WTC11 (cell line): ENCODE data around the gene CA10. TPM values are rescaled to one million over a fixed set of nuclear protein-coding genes. Genes with fewer than 3 reads are reported as not detected.

ENCODE experiments used
- ATAC-seq: fragments of 200-7000 bp; cut with Tn5 transposase; 2 replicates; pipeline ENCODE4 v1.10.0; 2021; ENCODE audit warnings: mild to moderate bottlenecking, moderate library complexity
- CTCF ChIA-PET: fragments of 300-600 bp; sonication (Branson Sonifier 250); formaldehyde crosslinking; loops from one replicate; lab custom pipeline; 2021; ENCODE audit warnings: antibody characterized with exemption; lab: Charles Lee
- POLR2A ChIA-PET: fragments of 350-600 bp; sonication (Branson Sonifier 250); formaldehyde crosslinking; loops from one replicate; lab custom pipeline; 2021; ENCODE audit warnings: antibody characterized with exemption; lab: Charles Lee
- DNase-seq: peaks from one replicate; pipeline ENCODE4 v3.0.0; 2021; ENCODE audit warnings: low spot score
- H3K27ac Mint-ChIP-seq: 2 replicates; pipeline ENCODE4 v1.8.0; 2021; ENCODE audit warnings: mixed read lengths
- H3K27me3 Mint-ChIP-seq: 2 replicates; pipeline ENCODE4 v1.8.0; 2021; ENCODE audit warnings: low read depth, mild to moderate bottlenecking, moderate library complexity, mixed read lengths
- H3K36me3 Mint-ChIP-seq: 2 replicates; pipeline ENCODE4 v1.8.0; 2021; ENCODE audit warnings: mixed read lengths
- H3K4me1 Mint-ChIP-seq: 2 replicates; pipeline ENCODE4 v1.8.0; 2022; ENCODE audit warnings: mixed read lengths
- H3K4me3 Mint-ChIP-seq: 2 replicates; pipeline ENCODE4 v1.8.0; 2021; ENCODE audit warnings: mild to moderate bottlenecking, moderate library complexity, mixed read lengths
- H3K9me3 Mint-ChIP-seq: 2 replicates; pipeline ENCODE4 v1.8.0; 2021; ENCODE audit warnings: mixed read lengths
- ATF1 ChIP-seq: sonication (generic); formaldehyde crosslinking; IDR thresholded peaks from 2 replicates; pipeline ENCODE4 v1.8.1; 2023; ENCODE audit warnings: mild to moderate bottlenecking, moderate library complexity, missing genetic modification reagents
- FOXJ3 ChIP-seq: sonication (generic); formaldehyde crosslinking; IDR thresholded peaks from 2 replicates; pipeline ENCODE4 v1.9.0; 2021; ENCODE audit warnings: missing genetic modification reagents, mild to moderate bottlenecking, borderline replicate concordance
- GRHL2 ChIP-seq: fragments of 250-450 bp; sonication (Bioruptor Pico); IDR thresholded peaks from 2 replicates; pipeline ENCODE4 v1.8.0; 2022; ENCODE audit warnings: mild to moderate bottlenecking, moderate library complexity; ENCODE audit not compliant: insufficient replicate concordance, severe bottlenecking
- IRF2 ChIP-seq: sonication (generic); formaldehyde crosslinking; IDR thresholded peaks from 2 replicates; pipeline ENCODE4 v1.8.0; 2022; ENCODE audit warnings: low read depth, missing genetic modification reagents, borderline replicate concordance
- NFYB ChIP-seq: sonication (generic); formaldehyde crosslinking; conservative IDR thresholded peaks from 2 replicates; pipeline ENCODE4 v1.8.0; 2022; ENCODE audit warnings: low read depth, missing genetic modification reagents
- SMAD4 ChIP-seq: sonication (generic); formaldehyde crosslinking; IDR thresholded peaks from 2 replicates; pipeline ENCODE4 v1.8.0; 2022; ENCODE audit warnings: mild to moderate bottlenecking, missing genetic modification reagents
- SOX15 ChIP-seq: fragments of 250-450 bp; sonication (Bioruptor Pico); IDR thresholded peaks from 2 replicates; pipeline ENCODE4 v1.9.0; 2021; ENCODE audit warnings: mild to moderate bottlenecking
- TCF7 ChIP-seq: sonication (generic); formaldehyde crosslinking; IDR thresholded peaks from 2 replicates; pipeline ENCODE4 v1.8.0; 2022; ENCODE audit warnings: mild to moderate bottlenecking, low read depth, missing genetic modification reagents, moderate library complexity
- ZMAT4 ChIP-seq: fragments of 250-450 bp; sonication (Bioruptor Pico); IDR thresholded peaks from 2 replicates; pipeline ENCODE4 v1.9.0; 2021; ENCODE audit warnings: mild to moderate bottlenecking
- ZNF317 ChIP-seq: sonication (generic); formaldehyde crosslinking; IDR thresholded peaks from 2 replicates; pipeline ENCODE4 v1.8.1; 2023; ENCODE audit warnings: low read depth, mild to moderate bottlenecking, moderate library complexity, missing genetic modification reagents, borderline replicate concordance
- ZNF416 ChIP-seq: fragments of 250-450 bp; sonication (Bioruptor Pico); IDR thresholded peaks from 2 replicates; pipeline ENCODE4 v1.9.0; 2021; ENCODE audit warnings: mild to moderate bottlenecking, inconsistent platforms
- ZNF423 ChIP-seq: fragments of 250-450 bp; sonication (Bioruptor Pico); IDR thresholded peaks from 2 replicates; pipeline ENCODE4 v2.1.2; 2022; ENCODE audit warnings: mild to moderate bottlenecking, moderate library complexity
- ZNF671 ChIP-seq: fragments of 250-450 bp; sonication (Bioruptor Pico); IDR thresholded peaks from 2 replicates; pipeline ENCODE4 v1.8.0; 2021; ENCODE audit warnings: mild to moderate bottlenecking
- total RNA-seq: library from RNA; stranded (reverse); gene quantifications from 3 replicates; pipeline ENCODE4 v1.2.3, GENCODE V29; 2021
- TF ChIP-seq, protein P1 (sequence below): sonication (generic); formaldehyde crosslinking; IDR thresholded peaks from 2 replicates; pipeline ENCODE4 v1.8.0; 2022; ENCODE audit warnings: mild to moderate bottlenecking, missing genetic modification reagents
- TF ChIP-seq, protein P2 (sequence below): fragments of 250-450 bp; sonication (Bioruptor Pico); IDR thresholded peaks from 2 replicates; pipeline ENCODE4 v1.9.0; 2021; ENCODE audit warnings: moderate library complexity, mild to moderate bottlenecking, inconsistent platforms, borderline replicate concordance
- TF ChIP-seq, protein P3 (sequence below): sonication (generic); formaldehyde crosslinking; conservative IDR thresholded peaks from 2 replicates; pipeline ENCODE4 v1.8.1; 2023; ENCODE audit warnings: mild to moderate bottlenecking, low read depth, missing genetic modification reagents, moderate library complexity

Gene CA10
- total RNA-seq, 1 experiment from 2014 or later: 0.90 TPM

DNA sequence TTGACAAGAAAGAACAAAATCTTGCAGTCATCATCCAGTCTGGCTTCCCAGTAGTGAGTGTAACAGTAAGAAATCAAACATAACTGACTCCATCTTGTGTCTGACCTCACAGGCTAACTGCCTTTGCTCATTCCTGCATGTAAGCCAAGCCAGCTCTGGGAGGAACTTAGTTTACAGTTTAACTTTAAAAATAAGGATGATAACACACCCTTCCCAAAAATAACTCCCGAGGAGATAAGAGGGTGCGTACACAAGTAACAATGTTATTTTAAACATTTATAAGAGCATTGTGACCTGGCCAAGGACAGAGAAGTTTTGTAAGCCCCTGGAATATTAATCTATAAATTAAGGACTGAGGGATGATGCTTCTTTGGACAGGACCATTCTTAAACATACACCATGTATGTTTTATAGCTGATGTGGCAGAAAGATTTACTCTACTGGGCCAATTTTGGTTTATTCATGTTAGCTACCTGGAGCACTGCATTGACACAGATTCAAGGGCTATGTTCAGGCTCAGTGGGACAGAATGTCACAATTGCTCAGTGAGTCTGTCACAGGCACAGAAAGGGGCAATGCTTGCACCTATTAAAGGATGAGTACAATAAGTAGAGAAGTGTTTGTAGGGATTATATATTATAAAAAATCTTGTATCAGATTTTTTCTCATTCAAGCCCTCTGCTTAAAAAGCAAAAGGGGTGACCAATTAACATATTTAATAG is 554.1 kb downstream of the CA10 start (continued):
- TF ChIP-seq, protein P1, sequence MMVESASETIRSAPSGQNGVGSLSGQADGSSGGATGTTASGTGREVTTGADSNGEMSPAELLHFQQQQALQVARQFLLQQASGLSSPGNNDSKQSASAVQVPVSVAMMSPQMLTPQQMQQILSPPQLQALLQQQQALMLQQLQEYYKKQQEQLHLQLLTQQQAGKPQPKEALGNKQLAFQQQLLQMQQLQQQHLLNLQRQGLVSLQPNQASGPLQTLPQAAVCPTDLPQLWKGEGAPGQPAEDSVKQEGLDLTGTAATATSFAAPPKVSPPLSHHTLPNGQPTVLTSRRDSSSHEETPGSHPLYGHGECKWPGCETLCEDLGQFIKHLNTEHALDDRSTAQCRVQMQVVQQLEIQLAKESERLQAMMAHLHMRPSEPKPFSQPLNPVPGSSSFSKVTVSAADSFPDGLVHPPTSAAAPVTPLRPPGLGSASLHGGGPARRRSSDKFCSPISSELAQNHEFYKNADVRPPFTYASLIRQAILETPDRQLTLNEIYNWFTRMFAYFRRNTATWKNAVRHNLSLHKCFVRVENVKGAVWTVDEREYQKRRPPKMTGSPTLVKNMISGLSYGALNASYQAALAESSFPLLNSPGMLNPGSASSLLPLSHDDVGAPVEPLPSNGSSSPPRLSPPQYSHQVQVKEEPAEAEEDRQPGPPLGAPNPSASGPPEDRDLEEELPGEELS (CRISPR knock-in tag): no peak
- TF ChIP-seq FOXJ3 (CRISPR knock-in tag): no peak
- TF ChIP-seq ATF1 (CRISPR knock-in tag): no peak
- no peak for TF ChIP-seq ZNF416 (CRISPR knock-in tag)
- no peak for TF ChIP-seq SMAD4
- TF ChIP-seq ZMAT4 (CRISPR knock-in tag): no peak
- TF ChIP-seq ZNF317 (CRISPR knock-in tag): no peak

GRCh38 chr17:51601622-51602261 is 556.8 kb downstream of the CA10 start:
- Mint-ChIP-seq H3K27me3 (peaks cover 18% of the 10 kb centered on the region), H3K36me3 (peaks cover 15% of the 10 kb centered on the region; the same call in 1 of the 2 replicates), H3K4me1 (peaks cover 27% of the 10 kb centered on the region), H3K27ac (no peak overlapping the region), H3K9me3 (peaks cover 41% of the 10 kb centered on the region), H3K4me3 (no peak overlapping the region)
- DNase-seq (no peak), ATAC-seq (no peak)
- ChIA-PET POLR2A (no interaction called here), CTCF (interaction anchor here (1.7 kb wide), 1 partner anchor 17 kb away, joined by 8 read pairs; no protein-coding TSS in a partner anchor)
- TF ChIP-seq FOXJ3 (CRISPR knock-in tag): no peak
- TF ChIP-seq IRF2 (CRISPR knock-in tag): no peak

DNA sequence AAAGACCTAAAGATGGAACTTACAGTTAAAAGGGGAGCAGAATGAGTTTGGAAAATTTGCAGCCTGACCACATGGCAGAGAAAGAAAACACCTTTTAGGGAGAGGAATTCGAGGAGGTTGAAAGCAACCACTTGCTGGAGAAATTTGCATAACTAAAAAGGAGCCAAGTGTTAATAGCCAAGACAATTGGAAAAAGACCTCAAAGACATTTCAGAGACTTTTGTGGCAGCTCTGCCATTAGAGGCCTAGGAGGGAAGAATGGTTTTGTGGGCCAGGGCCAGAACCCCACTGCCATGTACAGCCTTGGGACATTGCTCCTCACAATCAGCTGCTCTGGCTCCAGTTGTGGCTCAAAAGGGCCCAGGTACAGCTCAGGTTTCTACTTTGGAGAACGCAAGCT is 559.7 kb downstream of the CA10 start:
- Mint-ChIP-seq H3K27ac (peak overlapping the region; percentile 20; the same call in 1 of the 2 replicates), H3K36me3 (peaks cover 15% of the 10 kb centered on the region), H3K27me3 (peaks cover 18% of the 10 kb centered on the region), H3K4me3 (no peak overlapping the region), H3K9me3 (peaks cover 34% of the 10 kb centered on the region), H3K4me1 (peaks cover 27% of the 10 kb centered on the region)
- TF ChIP-seq, protein P2, sequence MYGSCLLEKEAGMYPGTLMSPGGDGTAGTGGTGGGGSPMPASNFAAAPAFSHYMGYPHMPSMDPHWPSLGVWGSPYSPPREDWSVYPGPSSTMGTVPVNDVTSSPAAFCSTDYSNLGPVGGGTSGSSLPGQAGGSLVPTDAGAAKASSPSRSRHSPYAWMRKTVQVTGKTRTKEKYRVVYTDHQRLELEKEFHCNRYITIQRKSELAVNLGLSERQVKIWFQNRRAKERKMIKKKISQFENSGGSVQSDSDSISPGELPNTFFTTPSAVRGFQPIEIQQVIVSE (CRISPR knock-in tag): no peak
- no peak for TF ChIP-seq ZNF423 (CRISPR knock-in tag)
- no peak for TF ChIP-seq SOX15 (CRISPR knock-in tag)
- no peak for TF ChIP-seq TCF7 (CRISPR knock-in tag)
- no peak for TF ChIP-seq GRHL2 (CRISPR knock-in tag)
- no peak for TF ChIP-seq NFYB (CRISPR knock-in tag)
- no peak for TF ChIP-seq ZNF671 (CRISPR knock-in tag)
- TF ChIP-seq SMAD4: no peak
- TF ChIP-seq, protein P3, sequence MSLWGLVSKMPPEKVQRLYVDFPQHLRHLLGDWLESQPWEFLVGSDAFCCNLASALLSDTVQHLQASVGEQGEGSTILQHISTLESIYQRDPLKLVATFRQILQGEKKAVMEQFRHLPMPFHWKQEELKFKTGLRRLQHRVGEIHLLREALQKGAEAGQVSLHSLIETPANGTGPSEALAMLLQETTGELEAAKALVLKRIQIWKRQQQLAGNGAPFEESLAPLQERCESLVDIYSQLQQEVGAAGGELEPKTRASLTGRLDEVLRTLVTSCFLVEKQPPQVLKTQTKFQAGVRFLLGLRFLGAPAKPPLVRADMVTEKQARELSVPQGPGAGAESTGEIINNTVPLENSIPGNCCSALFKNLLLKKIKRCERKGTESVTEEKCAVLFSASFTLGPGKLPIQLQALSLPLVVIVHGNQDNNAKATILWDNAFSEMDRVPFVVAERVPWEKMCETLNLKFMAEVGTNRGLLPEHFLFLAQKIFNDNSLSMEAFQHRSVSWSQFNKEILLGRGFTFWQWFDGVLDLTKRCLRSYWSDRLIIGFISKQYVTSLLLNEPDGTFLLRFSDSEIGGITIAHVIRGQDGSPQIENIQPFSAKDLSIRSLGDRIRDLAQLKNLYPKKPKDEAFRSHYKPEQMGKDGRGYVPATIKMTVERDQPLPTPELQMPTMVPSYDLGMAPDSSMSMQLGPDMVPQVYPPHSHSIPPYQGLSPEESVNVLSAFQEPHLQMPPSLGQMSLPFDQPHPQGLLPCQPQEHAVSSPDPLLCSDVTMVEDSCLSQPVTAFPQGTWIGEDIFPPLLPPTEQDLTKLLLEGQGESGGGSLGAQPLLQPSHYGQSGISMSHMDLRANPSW (CRISPR knock-in tag): no peak
- peak; percentile 74 for ATAC-seq
- ChIA-PET CTCF (no interaction called here), POLR2A (no interaction called here)
- DNase-seq: no peak
